ENCODE results near the gene ZSWIM1. TPM values are rescaled to one million over a fixed set of nuclear protein-coding genes. Genes with fewer than 3 reads are reported as not detected.

Gene ZSWIM1
- total and polyA plus RNA-seq, 2 of the 13 experiments (the other 11 are each of a cell fraction or from before 2014, with no cell fraction given) = 9.5 to 11.7 TPM

- TF ChIP-seq, protein P1, sequence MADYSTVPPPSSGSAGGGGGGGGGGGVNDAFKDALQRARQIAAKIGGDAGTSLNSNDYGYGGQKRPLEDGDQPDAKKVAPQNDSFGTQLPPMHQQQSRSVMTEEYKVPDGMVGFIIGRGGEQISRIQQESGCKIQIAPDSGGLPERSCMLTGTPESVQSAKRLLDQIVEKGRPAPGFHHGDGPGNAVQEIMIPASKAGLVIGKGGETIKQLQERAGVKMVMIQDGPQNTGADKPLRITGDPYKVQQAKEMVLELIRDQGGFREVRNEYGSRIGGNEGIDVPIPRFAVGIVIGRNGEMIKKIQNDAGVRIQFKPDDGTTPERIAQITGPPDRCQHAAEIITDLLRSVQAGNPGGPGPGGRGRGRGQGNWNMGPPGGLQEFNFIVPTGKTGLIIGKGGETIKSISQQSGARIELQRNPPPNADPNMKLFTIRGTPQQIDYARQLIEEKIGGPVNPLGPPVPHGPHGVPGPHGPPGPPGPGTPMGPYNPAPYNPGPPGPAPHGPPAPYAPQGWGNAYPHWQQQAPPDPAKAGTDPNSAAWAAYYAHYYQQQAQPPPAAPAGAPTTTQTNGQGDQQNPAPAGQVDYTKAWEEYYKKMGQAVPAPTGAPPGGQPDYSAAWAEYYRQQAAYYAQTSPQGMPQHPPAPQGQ (CRISPR knock-in tag; IDR thresholded peaks at IDR 0.05; ENCODE audit: borderline replicate concordance) = peak; percentile 98
- TF ChIP-seq, protein P2, sequence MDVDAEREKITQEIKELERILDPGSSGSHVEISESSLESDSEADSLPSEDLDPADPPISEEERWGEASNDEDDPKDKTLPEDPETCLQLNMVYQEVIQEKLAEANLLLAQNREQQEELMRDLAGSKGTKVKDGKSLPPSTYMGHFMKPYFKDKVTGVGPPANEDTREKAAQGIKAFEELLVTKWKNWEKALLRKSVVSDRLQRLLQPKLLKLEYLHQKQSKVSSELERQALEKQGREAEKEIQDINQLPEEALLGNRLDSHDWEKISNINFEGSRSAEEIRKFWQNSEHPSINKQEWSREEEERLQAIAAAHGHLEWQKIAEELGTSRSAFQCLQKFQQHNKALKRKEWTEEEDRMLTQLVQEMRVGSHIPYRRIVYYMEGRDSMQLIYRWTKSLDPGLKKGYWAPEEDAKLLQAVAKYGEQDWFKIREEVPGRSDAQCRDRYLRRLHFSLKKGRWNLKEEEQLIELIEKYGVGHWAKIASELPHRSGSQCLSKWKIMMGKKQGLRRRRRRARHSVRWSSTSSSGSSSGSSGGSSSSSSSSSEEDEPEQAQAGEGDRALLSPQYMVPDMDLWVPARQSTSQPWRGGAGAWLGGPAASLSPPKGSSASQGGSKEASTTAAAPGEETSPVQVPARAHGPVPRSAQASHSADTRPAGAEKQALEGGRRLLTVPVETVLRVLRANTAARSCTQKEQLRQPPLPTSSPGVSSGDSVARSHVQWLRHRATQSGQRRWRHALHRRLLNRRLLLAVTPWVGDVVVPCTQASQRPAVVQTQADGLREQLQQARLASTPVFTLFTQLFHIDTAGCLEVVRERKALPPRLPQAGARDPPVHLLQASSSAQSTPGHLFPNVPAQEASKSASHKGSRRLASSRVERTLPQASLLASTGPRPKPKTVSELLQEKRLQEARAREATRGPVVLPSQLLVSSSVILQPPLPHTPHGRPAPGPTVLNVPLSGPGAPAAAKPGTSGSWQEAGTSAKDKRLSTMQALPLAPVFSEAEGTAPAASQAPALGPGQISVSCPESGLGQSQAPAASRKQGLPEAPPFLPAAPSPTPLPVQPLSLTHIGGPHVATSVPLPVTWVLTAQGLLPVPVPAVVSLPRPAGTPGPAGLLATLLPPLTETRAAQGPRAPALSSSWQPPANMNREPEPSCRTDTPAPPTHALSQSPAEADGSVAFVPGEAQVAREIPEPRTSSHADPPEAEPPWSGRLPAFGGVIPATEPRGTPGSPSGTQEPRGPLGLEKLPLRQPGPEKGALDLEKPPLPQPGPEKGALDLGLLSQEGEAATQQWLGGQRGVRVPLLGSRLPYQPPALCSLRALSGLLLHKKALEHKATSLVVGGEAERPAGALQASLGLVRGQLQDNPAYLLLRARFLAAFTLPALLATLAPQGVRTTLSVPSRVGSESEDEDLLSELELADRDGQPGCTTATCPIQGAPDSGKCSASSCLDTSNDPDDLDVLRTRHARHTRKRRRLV (CRISPR knock-in tag; IDR thresholded peaks at IDR 0.05) = peak; percentile 95
- peak; percentile 91 for TF ChIP-seq ZMYM3 (CRISPR knock-in tag; IDR thresholded peaks at IDR 0.05)
- no peak for TF ChIP-seq ZNF563 (CRISPR knock-in tag; IDR thresholded peaks at IDR 0.05)
- TF ChIP-seq CHCHD3 (CRISPR knock-in tag; IDR thresholded peaks at IDR 0.05) = no peak
- TF ChIP-seq ZNF281 (CRISPR knock-in tag; IDR thresholded peaks at IDR 0.05; ENCODE audit: borderline replicate concordance) = no peak
- TF ChIP-seq ZNF501 (CRISPR knock-in tag; IDR thresholded peaks at IDR 0.05) = peak; percentile 85; the same call in 1 of the 2 replicates
- no peak for TF ChIP-seq ZNF142 (CRISPR knock-in tag; IDR thresholded peaks at IDR 0.05)
- TF ChIP-seq ZNF460 (CRISPR knock-in tag; IDR thresholded peaks at IDR 0.05; ENCODE audit: borderline replicate concordance) = 0 out of 2 replicates have a peak, but pooled peaks have one; percentile 30
- no peak for TF ChIP-seq RXRA (CRISPR knock-in tag; IDR thresholded peaks at IDR 0.05)
- TF ChIP-seq ZNF691 (CRISPR knock-in tag; IDR thresholded peaks at IDR 0.05; ENCODE audit: borderline replicate concordance, low read depth) = no peak; the same call in 1 of the 2 replicates
Measured at GRCh38 chr20:45934046-45934585, 53.1 kb downstream of the ZSWIM1 start (continued).
